SW 1271 (cell line): ENCODE measurements around the gene ADAM10.
"Not testable (repeated sequence)": the region's sequence is repeated elsewhere in the genome, so short reads cannot be mapped to it uniquely, and the experiment has no call there.

Experiments used
- DNase-seq, 2 experiments: peaks; one replicate each; lab custom pipeline; 2025; lab: John Stamatoyannopoulos, UW

Gene ADAM10

DNA sequence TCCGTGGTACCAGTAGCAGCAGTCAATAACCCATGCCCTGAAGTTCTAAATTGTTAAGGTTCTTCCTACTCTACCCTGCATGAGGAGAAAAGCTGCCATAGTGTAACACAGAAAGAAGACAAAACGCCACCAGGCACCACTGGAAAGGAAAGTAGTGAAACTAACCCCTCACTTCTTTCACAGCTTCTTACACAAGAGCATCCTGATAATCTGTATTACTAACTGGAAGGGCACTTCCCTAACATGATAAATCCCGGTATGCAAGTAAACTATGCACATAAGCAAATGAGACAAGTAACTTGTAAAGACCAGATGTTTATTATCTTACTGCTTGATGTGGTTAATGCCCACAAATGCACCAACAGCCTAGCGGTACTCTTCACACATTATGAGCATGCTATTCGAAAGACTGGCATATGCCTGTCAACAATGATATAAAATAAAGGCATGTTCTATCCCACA, 141.3 kb downstream of the ADAM10 start:
- DNase-seq, result no peak

DNA sequence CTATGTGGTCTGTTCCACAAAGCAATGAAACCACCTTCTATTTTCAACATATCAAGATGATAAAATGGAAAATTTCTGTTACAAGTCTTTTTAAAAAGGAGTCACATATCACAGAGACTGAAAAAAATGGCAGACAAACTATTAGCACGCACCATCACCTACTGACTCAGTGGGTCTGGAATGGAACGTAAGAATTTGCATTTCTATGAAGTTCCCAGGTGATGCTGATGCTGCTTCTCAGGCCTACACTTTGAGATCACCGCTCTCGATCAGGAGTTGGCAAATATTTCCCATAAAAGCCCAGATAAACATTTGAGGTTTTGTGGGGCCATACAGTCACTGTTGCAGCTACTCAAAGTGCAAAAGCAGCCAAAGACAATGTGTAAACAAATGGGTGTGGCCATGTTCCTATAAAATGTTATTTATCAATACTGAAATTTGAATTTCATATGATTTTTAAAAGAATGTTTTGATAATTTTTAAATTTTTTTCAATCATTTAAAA, 142.9 kb downstream of the ADAM10 start:
- DNase-seq, result no peak

DNA sequence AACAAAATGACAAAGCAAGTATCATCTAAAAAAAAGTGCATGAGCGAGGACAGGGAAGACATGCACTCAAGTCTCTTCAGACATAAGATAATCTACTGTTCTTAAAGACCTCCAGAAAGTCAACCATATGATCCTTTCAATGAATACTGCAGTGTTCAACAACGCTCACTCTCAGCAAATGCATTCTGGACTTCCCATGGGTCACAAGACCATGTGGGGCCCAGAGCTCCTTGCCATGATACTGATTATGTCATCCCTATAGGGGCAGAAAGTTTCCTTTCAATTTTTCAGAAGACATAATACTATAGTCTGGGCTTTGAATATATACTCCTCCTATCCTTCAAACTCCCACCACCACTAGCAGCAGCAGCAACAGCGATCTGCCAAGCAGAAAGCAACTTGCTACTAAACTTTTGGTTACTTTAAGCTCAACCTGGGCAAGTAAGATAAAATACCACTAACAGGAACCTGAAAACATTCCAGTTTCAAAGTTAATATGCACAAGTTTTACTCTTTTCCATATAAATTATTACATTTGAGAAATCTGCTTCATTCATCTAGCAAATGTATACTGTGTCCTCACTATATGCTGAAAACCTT, 143.5 kb downstream of the ADAM10 start:
- DNase-seq, result no peak

DNA sequence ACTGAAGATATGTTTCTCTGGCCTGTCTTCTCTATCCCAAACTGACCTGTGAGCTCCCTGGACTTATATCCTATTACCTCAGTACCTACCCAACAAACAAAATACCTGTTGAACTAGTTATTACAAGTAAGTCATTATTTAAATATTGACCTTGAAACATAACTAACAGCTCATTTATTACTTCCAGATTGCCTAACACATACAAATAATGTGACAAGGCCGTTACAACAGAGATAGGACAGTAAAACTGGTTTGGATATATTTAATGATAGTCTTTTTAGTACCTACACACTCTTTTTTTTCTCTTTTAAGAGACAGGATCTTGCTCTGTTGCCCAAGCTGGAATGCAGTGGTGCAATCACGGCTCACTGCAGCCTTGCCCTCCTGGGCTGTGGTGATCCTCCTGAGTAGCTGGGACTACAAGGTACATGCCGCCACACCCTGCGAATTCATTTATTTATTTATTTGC, 145.0 kb downstream of the ADAM10 start:
- DNase-seq, result no peak

DNA sequence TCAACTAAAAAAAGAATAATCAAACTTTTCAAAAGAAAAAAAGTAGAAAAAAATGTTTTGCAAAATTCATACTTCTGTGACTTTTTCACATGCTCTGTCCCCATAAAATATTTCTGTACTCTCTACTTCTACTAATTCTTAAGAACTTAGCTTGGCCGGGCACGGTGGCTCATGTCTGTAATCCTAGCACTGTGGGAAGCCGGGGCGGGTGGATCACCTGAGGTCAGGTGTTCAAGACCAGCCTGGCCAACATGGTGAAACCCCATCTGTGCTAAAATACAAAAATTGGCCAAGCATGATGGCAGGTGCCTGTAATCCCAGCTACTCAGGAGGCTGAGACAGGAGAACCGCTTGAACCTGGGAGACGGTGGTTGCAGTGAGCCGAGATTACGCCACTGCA, 145.6 kb downstream of the ADAM10 start:
- DNase-seq, result not testable (repeated sequence)

DNA sequence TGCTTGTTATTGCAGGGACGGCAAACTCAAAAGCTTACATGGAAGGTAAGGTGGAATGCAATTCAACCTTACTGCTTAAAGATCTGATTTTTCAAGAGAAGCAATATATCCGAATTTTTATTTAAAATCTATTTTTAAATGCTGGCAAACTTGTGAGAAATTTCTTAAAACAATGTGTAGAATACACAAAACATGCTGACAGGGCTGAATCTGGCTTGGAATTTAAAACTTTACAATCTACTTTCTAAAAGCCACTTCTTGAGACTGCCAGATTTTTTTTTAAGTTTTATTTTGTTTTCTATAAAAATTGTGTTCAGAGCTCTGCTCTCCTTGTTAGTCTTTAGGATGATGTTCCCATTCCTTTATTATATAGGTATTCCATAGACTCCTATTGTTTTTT, 146.7 kb downstream of the ADAM10 start:
- no peak for DNase-seq

DNA sequence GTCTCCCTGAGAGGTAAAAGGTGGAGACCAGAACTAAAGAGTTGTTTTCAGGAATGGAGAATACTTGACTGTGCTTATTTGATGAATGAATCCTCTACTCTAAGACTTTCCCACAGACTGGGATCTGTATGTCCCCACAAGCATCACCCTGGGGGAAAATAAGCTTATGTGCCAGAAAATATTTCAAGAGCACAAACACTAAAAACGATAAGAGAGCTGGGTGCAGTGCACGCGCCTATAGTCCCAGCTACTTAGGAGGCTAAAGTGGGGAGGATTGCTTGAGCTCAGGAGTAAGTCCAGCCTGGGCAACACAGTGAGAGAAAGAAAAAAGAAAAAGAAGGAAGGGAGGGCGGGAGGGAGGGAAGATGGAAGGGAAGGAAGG, 150.7 kb downstream of the ADAM10 start:
- DNase-seq, result no peak

DNA sequence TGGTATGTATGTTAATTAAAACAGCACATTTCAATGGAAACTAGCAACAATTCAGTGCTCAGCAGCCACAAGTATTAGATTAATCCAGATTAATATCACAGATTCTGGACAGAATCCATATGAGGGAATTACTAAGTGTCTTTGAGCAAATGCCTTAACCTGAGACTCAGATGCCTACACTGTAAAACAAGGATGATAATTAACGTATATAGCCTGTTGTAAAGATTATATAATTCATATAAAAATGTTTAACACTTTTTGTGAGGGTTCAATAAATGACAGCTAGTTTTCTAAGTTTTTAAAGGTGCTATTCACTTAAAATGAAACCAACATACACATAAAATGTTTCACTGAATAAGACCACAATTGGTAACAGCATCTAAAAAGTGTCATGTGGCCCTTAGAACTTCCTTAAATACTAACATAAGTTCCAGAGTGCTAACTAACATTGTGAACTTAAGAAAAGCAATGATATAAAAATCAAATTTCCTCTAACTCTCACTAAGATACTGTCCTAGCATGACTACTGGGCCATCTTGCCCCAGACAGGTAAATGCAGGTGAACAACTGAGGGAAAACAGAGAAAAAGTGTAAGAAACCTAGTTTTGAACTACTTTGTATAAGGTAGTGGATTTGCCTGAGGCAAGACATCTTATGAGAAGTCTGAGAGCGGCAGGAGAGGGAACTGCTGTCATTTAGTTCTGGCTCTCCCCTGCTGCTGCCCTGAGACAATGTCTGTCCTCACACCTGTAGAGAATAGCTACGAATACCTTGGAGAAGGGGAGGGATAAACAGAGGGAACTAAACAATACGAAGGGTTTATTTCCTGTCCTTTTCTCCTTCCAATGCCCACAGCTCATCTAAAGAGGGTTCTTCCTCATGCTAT, 151.3 kb downstream of the ADAM10 start:
- no peak for DNase-seq

DNA sequence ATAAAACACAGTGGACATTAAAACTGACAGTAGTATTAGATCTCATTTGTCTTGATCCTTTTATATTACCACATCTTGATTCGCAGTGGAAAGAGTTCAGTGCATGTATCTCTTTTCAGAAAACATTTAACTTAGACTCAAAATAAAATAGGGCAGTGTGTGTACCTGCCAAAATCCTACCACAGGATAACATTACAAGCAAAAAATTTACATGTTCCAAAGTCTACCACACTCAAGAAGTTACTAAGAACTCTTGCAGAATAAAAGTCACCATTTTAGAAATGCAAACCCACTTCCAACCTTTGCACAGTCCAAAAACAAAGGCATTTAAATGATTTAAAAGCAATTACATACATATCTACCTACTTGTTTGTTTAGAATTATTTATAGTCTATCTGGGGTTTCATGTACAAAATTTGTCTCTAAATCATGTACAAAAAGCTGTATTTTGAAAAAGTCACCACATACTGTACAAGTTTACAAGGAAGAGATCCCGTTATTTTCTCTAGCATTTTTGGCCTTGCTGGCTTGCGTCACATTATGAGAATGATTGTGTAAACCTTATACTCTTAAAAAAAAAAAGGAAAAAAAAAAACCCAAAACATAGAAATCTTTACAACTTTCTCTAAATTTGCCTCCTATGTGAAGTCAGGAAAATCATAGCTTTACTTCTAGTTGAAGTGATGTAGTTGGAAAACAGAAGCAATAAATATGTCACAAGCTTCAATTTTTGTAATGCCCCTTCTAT, 153.8 kb downstream of the ADAM10 start:
- no peak for DNase-seq

DNA sequence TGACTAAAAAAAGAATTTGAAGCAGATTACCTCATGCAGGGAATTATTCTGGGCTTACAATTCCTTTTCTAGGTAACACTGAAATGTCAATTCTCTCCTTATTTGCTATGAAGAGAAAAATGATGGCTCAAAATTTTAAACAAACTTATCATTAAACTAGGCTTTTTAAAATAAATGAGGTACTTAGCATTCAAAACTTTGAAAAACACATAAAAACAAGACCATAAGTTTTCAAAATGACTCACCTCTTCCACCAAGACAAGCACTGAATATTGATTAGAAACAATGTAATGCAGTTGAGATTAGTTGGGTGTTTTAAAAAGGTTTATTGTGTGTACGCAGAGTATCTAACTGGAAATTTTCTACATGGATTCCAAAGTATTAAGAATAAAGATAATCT, 154.6 kb downstream of the ADAM10 start:
- DNase-seq, result no peak

DNA sequence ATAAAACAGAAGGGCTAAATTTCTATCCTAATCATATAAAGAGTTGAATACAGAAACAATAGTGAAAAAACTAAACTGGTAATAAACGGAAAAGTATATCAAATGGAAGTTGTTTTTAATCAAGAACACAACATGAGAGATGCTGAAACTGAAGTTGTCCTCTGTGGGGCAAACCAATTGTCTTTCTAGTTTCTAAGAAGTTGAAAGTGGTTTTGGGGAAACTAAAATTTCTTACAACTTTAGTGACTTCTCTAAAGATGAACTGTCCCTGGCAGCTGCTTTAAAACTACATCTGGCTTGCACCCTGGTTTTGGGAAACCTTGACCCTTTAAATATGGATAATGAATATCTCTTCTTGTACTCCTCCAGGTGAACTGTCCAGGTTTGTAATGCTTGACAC, 155.6 kb downstream of the ADAM10 start:
- DNase-seq, result no peak

DNA sequence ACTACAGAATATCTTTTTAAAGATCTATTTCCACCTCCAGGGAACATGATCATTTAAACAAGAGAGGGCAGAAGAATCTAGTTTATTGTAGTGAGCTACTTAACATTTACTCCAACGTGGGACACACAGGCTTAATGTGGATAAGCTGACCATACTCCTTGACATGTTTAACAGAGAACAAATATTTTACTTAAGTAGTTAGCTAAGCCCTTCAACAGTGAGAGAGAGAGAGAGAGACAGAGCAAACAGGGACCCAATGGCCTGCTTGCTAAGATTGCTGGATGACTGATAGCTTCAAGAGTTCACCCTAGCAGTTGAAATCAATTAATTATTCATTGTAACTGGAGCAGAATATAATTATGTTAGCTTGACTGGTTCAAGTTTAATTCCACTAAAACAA, 158.6 kb downstream of the ADAM10 start:
- no peak for DNase-seq

DNA sequence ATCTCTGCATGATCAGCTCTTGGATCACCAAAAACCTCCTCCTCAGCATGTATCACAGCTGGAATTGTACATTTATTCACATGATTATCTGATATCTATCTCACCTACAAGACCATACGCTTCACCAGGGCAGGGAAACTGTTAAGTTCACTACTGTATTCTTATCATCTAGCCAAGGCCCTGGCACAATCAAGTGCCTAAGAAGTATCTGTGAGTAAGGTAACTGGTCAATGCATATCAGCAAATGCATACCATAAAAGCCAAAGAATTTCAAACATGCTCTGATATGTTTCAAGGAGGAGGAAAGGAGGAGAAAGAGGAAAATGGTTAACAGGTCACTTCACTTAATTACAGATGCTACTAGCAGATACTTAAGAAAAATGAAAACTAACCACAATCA, 159.3 kb downstream of the ADAM10 start:
- DNase-seq, result no peak

DNA sequence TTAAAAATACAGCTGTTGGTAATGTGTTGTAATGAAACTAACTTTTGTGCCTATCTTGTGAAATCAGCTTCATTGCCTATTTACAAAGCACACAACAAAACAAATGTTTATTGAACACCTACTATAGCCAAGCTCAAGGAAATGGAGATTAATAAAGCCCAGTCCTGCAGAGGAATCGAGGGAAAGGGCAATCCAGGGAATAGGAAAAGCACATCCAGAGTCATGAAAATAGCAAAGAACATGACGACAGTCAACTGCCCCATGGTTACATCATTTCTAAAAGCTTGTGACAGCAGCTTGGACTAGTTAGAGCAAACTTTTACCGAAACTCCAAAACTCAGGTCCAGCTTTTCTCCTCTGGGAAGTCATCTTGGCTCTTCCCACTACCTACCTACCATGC, 160.5 kb downstream of the ADAM10 start:
- DNase-seq, result no peak

DNA sequence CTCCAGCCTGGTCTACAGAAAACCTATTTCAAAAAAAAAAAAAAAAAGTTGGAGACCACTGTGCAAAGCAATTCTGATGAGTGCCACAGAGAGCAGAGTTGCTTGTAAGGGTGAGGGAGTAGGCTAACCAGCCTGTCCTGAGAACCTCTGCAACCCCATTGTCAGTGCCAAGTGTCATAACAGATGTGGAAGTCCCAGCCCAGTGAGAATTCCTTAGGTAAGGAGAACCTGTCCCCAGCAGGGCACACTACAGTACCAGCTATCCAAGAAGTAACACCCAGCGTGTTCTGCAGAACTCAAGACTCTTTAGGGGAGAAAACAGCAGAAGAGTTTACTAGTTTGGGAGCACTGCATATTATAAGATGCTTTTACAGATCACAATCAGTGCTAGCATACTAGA, 161.4 kb downstream of the ADAM10 start:
- DNase-seq, result no peak

DNA sequence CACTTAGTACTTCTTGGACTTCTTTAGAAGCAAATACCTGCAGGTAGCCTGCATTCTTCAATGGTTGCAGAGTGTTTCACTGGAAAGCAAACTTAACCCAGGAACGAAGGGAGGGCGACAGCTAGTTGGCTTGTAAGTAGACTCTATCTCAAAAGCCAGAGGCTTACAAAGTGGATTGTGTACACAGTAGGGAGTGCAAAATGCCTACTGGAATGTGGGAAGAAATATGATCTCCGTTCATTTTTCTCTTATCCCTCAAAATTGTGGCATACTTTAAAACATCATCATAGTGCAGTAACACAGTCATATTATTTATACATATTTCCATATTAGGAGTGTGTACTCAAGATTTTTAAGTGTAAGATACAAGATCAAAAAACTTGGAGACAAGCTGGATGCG, 162.0 kb downstream of the ADAM10 start:
- DNase-seq, result no peak

DNA sequence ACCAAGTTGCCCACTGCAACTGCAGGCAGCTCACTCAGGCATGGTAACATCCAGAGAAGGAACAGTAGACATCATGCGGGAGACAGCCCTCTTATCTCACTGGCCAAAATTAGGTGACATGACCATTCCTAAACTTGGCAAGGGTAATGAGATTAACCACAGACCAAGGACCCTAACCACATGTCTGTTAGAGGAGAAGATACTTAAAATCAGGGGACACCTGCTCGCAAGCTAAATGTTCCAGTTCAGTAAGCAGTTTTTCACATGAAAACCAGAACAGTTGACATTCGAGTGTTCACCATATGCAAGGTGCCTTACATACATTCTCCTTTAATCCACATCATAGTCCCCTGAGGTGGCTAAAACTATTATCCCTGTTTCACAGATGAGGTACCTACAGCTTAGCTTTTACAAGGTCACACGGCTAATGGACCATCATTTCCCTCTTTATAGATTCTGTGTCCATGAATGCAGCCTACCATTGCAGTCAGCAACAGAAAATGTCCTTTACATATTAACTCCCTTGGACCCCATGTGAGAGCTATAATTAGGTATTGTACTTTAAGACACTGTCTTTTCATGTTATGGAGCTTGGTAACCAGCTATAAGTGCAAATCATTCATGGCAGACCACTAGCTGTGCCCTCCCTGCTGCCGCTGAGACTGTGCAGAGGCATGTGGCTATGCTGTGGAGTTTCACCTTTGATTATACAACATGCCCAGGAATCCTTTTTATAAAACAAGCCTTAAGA, 163.6 kb downstream of the ADAM10 start:
- no peak for DNase-seq

DNA sequence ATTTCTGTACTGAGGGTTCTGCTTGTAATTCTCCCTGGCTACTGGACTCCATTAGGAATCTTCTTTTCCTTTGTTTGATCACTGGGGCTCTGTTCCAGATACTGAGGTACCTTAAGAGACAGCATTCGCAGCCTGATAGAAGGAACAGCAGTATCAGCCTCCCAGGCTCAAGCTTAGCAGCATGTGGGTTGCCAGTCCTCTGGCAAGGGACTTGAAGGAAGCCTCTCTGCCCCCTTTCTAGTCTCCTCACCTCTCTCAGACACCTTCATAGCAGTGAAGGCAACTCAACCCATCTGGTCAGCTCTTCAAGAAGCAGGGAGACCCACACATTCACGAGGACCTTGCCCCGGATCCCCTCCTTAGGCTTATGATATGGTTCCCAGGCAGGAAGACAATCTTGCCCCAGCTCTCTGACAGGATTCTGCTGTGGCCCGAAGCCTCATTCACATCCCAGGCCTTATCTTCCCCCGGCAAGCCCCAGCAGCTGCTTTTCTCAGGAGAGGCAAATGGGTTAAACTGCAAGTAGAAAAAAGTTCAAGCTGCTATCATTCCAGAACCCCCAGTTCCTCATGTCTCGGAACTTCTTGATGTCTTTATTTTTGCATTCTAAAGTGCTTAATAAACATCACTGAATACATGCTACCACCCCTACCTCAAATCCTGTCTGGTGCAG, 164.6 kb downstream of the ADAM10 start:
- DNase-seq, result no peak

DNA sequence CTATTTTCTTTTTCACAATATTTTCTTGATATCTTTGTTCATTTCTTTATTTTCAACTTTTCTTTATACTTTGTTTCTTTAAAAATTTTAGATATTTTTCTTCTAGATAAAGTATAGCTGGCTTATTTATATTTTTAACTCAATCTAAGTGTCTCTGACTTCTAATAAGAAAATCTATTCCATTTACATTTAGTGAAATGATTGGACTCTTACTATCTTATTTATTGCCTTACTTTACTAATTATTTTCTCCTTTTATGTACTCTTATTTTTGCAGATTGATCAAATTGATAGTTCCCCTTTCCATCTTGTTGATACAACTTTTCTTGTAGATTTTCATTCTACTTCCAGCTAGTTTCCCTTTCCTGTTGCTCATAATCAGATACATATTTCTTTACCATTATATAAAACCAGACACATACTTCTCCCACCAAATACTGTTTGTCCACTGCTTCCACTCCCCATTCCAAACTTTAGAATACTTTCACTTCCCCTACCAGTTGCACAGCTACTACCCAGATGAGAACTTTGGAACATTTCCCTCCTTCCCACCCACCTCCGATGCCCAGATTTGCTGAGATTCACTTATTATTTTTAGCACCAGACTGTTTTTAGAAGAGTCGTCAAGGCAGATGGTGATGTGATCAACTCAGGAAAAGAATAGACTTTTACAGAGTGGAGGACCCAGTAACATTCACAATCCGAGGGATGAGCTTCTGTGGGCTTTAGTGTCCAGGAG, 166.2 kb downstream of the ADAM10 start:
- DNase-seq, result no peak

DNA sequence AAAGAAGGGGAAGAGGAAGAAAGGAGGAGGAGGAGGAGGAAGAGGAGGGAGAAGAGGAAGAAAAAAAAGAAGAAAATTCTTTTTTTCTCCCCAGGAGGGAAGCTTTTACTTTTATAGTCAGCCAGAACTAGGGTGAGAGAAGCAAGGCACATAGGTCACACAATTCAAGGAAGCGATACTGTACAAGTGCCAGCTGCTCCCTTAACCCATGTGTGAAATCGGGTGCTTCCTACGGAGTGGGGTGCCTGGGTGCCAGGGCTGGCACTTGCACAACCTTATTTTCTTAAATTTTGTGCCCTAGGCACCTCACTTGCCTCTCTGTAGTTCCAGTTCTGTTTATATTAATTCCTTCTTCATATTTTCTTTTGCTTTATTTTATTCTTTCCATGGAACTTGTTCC, 167.3 kb downstream of the ADAM10 start:
- no peak for DNase-seq

DNA sequence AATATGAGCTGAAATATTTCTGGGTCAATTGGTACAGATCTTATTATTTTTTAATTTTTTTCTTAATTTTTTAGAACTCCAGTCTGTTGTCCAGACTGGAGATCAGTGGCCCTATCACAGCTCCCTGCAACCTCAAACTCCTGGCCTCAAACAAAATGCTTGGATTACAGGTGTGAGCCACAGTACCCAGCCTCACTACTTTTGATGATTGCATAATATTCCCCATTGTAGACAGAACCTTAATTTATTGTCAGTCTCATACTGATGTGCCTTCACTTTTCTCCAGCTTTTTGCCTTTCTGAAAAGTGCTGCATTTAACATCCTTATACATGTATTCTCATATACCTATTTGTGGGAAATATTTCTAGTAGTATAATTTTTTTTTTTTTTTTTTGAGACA, 172.8 kb downstream of the ADAM10 start:
- DNase-seq, result no peak
